Activated CD4-positive, alpha-beta memory T cell treated with anti-CD3 and anti-CD28 coated beads for 36 hours (primary cell): ENCODE data around the gene MYO16. TPM values are rescaled to one million over a fixed set of nuclear protein-coding genes. Genes with fewer than 3 reads are reported as not detected.
"Not testable (repeated sequence)": the region's sequence is repeated elsewhere in the genome, so short reads cannot be mapped to it uniquely, and the experiment has no call there.

Experiments used
- CTCF ChIA-PET: fragments of 350-600 bp; sonication (Branson Sonifier 250); formaldehyde crosslinking; loops from one replicate; lab custom pipeline; 2021; ENCODE audit warnings: antibody characterized with exemption, inconsistent platforms; lab: Charles Lee
- POLR2A ChIA-PET: fragments of 350-600 bp; sonication (Branson Sonifier 250); formaldehyde crosslinking; loops from one replicate; lab custom pipeline; 2021; ENCODE audit warnings: antibody characterized with exemption; lab: Charles Lee
- DNase-seq: peaks from one replicate; pipeline ENCODE4 v3.0.0-alpha.2; 2020
- H3K27ac Mint-ChIP-seq: one replicate; pipeline ENCODE4 v1.8.0; 2021; ENCODE audit warnings: mixed read lengths
- H3K27me3 Mint-ChIP-seq: one replicate; pipeline ENCODE4 v1.8.0; 2021; ENCODE audit warnings: mixed read lengths
- H3K36me3 Mint-ChIP-seq: one replicate; pipeline ENCODE4 v1.8.0; 2021; ENCODE audit warnings: mixed read lengths
- H3K4me1 Mint-ChIP-seq: one replicate; pipeline ENCODE4 v1.8.0; 2021; ENCODE audit warnings: low read depth, mixed read lengths
- H3K4me3 Mint-ChIP-seq: one replicate; pipeline ENCODE4 v1.8.0; 2021; ENCODE audit warnings: mild to moderate bottlenecking, mixed read lengths
- H3K9me3 Mint-ChIP-seq: one replicate; pipeline ENCODE4 v1.8.0; 2021; ENCODE audit warnings: mixed read lengths
- intact Hi-C: fragments of 100-400 bp; cut with micrococcal nuclease; formaldehyde crosslinking; loops from one replicate; pipeline ENCODE4 v1.15.1; 2023
- total RNA-seq, 2 experiments: library from RNA; stranded (reverse); gene quantifications; one replicate each; pipeline ENCODE4 v1.2.3, GENCODE V29; 2021

The MYO16 gene
- total RNA-seq, 2 experiments from 2014 or later: 0.07 to 0.10 TPM

- H3K4me1 Mint-ChIP-seq: no peaks in the 10 kb centered on the region
- H3K36me3 Mint-ChIP-seq: peaks cover 3% of the 10 kb centered on the region
- DNase-seq: no peak
- ChIA-PET CTCF (no interaction called here), POLR2A (interaction anchor here (0.7 kb wide), 1 partner anchor 396 kb away, joined by 5 read pairs; no protein-coding TSS in a partner anchor)
- H3K27me3 Mint-ChIP-seq: no peaks in the 10 kb centered on the region
- peaks cover 11% of the 10 kb centered on the region for H3K9me3 Mint-ChIP-seq
- intact Hi-C loops: no loop called here
- H3K27ac Mint-ChIP-seq: no peak overlapping the region
- H3K4me3 Mint-ChIP-seq: no peak overlapping the region
Observed at GRCh38 chr13:109088624-109088917, 459.2 kb downstream of the MYO16 start.

GRCh38 chr13:109090796-109091195, 461.4 kb downstream of the MYO16 start:
- no peak overlapping the region for H3K4me3 Mint-ChIP-seq
- CTCF ChIA-PET: no interaction called here

DNA sequence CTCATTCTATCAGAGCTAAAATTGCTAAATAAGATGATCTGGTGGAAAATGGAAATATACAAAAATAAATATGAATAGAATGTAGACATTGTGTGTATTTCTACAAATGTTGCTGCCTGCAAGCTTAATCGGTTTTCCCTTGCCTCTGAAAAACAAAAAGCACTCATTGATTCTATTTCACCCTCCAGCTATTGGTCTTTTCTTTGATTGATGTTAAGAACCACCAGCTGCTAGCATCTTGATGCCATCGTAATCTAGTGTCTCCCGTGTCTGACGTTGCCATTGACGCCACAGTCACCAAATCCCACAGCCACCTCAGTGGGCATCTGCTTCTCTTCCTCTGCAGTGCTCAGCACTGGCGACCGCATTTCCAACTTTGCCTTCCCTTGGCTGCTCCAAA, 461.8 kb downstream of the MYO16 start:
- H3K9me3 Mint-ChIP-seq: peaks cover 11% of the 10 kb centered on the region
- ChIA-PET CTCF (no interaction called here), POLR2A (no interaction called here)
- intact Hi-C loops: no loop called here
- H3K27ac Mint-ChIP-seq: no peak overlapping the region
- no peak overlapping the region for H3K4me3 Mint-ChIP-seq
- H3K4me1 Mint-ChIP-seq: no peaks in the 10 kb centered on the region
- H3K27me3 Mint-ChIP-seq: no peaks in the 10 kb centered on the region
- peaks cover 3% of the 10 kb centered on the region for H3K36me3 Mint-ChIP-seq
- no peak for DNase-seq

More at GRCh38 chr13:109090796-109091195, 461.4 kb downstream of the MYO16 start:
- Mint-ChIP-seq H3K9me3 (peaks cover 11% of the 10 kb centered on the region), H3K4me1 (no peaks in the 10 kb centered on the region), H3K27ac (no peak overlapping the region), H3K27me3 (no peaks in the 10 kb centered on the region), H3K36me3 (peaks cover 3% of the 10 kb centered on the region)
- intact Hi-C loops: no loop called here
- POLR2A ChIA-PET: no interaction called here
- DNase-seq: no peak

DNA sequence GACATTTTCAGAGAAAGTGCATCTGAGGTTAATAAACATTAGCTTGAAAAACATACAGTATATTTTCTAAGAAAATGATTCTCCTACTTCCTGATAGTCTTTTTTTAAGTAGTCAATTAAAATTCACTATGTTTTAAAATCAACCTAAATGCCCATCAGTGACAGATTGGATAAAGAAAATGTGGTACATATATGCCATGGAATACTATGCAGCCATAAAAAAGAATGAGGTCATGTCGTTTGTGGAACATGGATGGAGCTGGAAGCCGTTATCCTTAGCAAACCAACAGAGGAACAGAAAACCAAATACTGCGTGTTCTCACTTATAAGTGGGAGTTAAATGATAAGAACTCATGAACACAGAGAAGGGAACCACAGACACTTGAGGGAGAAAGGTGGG, 462.8 kb downstream of the MYO16 start:
- H3K27ac Mint-ChIP-seq, H3K27me3 Mint-ChIP-seq, H3K4me1 Mint-ChIP-seq, POLR2A ChIA-PET, CTCF ChIA-PET, intact Hi-C loops, H3K36me3 Mint-ChIP-seq, H3K4me3 Mint-ChIP-seq, DNase-seq: not testable (repeated sequence)
- peaks cover 11% of the 10 kb centered on the region for H3K9me3 Mint-ChIP-seq

- H3K27ac Mint-ChIP-seq: no peak overlapping the region
- H3K36me3 Mint-ChIP-seq: peaks cover 3% of the 10 kb centered on the region
- ChIA-PET POLR2A (no interaction called here), CTCF (no interaction called here)
- no peak overlapping the region for H3K4me3 Mint-ChIP-seq
- intact Hi-C loops: no loop called here
- H3K4me1 Mint-ChIP-seq: no peaks in the 10 kb centered on the region
- no peak for DNase-seq
- peaks cover 11% of the 10 kb centered on the region for H3K9me3 Mint-ChIP-seq
- H3K27me3 Mint-ChIP-seq: no peaks in the 10 kb centered on the region
Observed at GRCh38 chr13:109093998-109094397, 464.6 kb downstream of the MYO16 start.

GRCh38 chr13:109095126-109095525, 465.7 kb downstream of the MYO16 start:
- DNase-seq: no peak

DNA sequence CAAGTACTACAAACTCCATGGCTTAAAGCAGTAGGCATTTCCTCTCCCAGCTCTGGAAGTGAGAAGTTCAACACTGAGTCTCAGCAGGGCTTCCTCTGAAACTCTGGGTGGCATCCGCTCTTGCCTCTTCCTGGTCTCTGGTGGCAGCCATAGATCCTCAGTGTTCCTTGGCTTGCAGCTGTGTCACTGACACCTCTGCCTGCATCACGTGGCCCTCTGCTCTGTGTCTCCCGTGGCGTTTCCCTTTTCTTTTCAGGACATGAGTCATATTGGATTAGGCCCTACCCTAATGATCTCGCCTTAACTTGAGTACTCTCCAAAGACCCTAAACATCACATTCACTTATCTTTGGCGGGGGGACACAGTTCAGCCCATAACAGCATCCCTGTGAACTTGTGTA, 466.7 kb downstream of the MYO16 start:
- peaks cover 6% of the 10 kb centered on the region for H3K36me3 Mint-ChIP-seq
- ChIA-PET CTCF (no interaction called here), POLR2A (no interaction called here)
- H3K9me3 Mint-ChIP-seq: peaks cover 11% of the 10 kb centered on the region
- H3K4me1 Mint-ChIP-seq: peaks cover 2% of the 10 kb centered on the region
- DNase-seq: no peak
- H3K27ac Mint-ChIP-seq: no peak overlapping the region
- no peak overlapping the region for H3K4me3 Mint-ChIP-seq
- intact Hi-C loops: no loop called here
- H3K27me3 Mint-ChIP-seq: no peaks in the 10 kb centered on the region

More at GRCh38 chr13:109095126-109095525, 465.7 kb downstream of the MYO16 start:
- H3K27me3 Mint-ChIP-seq: no peaks in the 10 kb centered on the region
- ChIA-PET CTCF (no interaction called here), POLR2A (no interaction called here)
- no peak overlapping the region for H3K4me3 Mint-ChIP-seq
- intact Hi-C loops: no loop called here
- no peak overlapping the region for H3K27ac Mint-ChIP-seq
- H3K9me3 Mint-ChIP-seq: peaks cover 11% of the 10 kb centered on the region
- H3K4me1 Mint-ChIP-seq: no peaks in the 10 kb centered on the region
- H3K36me3 Mint-ChIP-seq: peaks cover 3% of the 10 kb centered on the region

GRCh38 chr13:109100705-109101304, 471.4 kb downstream of the MYO16 start:
- ChIA-PET POLR2A (no interaction called here), CTCF (no interaction called here)

GRCh38 chr13:109101550-109102144, 472.2 kb downstream of the MYO16 start:
- peaks cover 3% of the 10 kb centered on the region for H3K36me3 Mint-ChIP-seq
- POLR2A ChIA-PET: no interaction called here
- H3K4me3 Mint-ChIP-seq: no peak overlapping the region
- DNase-seq: no peak
- no peaks in the 10 kb centered on the region for H3K27me3 Mint-ChIP-seq
- H3K27ac Mint-ChIP-seq: no peak overlapping the region
- intact Hi-C loops: no loop called here
- H3K4me1 Mint-ChIP-seq: peaks cover 6% of the 10 kb centered on the region
- H3K9me3 Mint-ChIP-seq: no peaks in the 10 kb centered on the region
- CTCF ChIA-PET: no interaction called here

More at GRCh38 chr13:109100705-109101304, 471.4 kb downstream of the MYO16 start:
- no peak overlapping the region for H3K27ac Mint-ChIP-seq
- DNase-seq: no peak
- H3K36me3 Mint-ChIP-seq: peaks cover 3% of the 10 kb centered on the region
- H3K27me3 Mint-ChIP-seq: no peaks in the 10 kb centered on the region
- H3K4me1 Mint-ChIP-seq: peaks cover 6% of the 10 kb centered on the region
- H3K9me3 Mint-ChIP-seq: no peaks in the 10 kb centered on the region
- no peak overlapping the region for H3K4me3 Mint-ChIP-seq
- intact Hi-C loops: no loop called here

DNA sequence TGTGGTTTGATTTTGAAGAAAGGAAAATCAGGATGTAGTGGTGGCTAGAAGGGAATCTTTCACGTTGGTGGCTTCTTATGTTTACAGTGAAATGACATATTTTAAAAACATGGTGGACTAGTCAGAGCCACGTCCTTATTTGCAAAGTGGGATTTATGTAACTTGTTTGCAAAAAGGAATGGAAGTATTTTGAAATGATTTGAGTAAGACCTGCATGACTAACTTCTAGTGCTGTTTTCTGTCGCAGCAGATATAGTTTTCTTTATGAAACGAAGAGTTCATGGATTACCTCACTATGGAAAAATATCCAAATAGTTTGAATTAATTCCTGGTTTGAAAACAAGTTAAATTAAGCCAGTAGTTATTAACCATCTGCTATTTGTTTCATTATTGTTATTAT, 476.5 kb downstream of the MYO16 start:
- CTCF ChIA-PET: no interaction called here
- no peak overlapping the region for H3K27ac Mint-ChIP-seq
- no peak for DNase-seq
- H3K4me3 Mint-ChIP-seq: no peak overlapping the region
- peaks cover 2% of the 10 kb centered on the region for H3K36me3 Mint-ChIP-seq
- intact Hi-C loops: no loop called here
- peaks cover 6% of the 10 kb centered on the region for H3K4me1 Mint-ChIP-seq
- no peaks in the 10 kb centered on the region for H3K27me3 Mint-ChIP-seq
- POLR2A ChIA-PET: no interaction called here
- H3K9me3 Mint-ChIP-seq: no peaks in the 10 kb centered on the region

DNA sequence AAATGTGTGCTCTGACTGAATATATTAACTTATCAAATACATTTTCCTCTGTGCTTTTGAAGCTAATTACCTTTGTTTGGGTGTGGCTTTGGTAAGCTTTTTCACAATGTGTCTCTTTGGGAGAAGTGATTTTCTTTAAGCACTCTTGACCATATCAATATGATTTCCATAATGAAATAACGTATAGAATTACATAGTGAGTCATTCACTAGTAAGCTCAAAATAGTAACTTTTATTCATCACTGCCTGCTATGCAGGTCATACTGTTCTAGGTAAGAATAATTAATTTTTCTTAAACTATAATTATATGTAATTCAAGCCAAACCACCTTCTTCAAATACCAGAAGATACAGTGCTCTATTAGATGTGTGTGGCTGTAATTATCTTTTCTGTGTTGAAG, 480.7 kb downstream of the MYO16 start:
- CTCF ChIA-PET: no interaction called here

GRCh38 chr13:109111141-109111540, 481.7 kb downstream of the MYO16 start:
- H3K4me3 Mint-ChIP-seq: no peak overlapping the region
- intact Hi-C loops: no loop called here

More for the DNA sequence above, 480.7 kb downstream of the MYO16 start:
- no peak overlapping the region for H3K4me3 Mint-ChIP-seq
- intact Hi-C loops: no loop called here
- H3K4me1 Mint-ChIP-seq: peaks cover 13% of the 10 kb centered on the region
- H3K27me3 Mint-ChIP-seq: no peaks in the 10 kb centered on the region
- no peaks in the 10 kb centered on the region for H3K36me3 Mint-ChIP-seq
- no peak overlapping the region for H3K27ac Mint-ChIP-seq
- no peak for DNase-seq
- POLR2A ChIA-PET: no interaction called here
- no peaks in the 10 kb centered on the region for H3K9me3 Mint-ChIP-seq

GRCh38 chr13:109113427-109113826, 484.0 kb downstream of the MYO16 start:
- intact Hi-C loops: no loop called here
- Mint-ChIP-seq H3K27ac (no peak overlapping the region), H3K36me3 (no peaks in the 10 kb centered on the region), H3K27me3 (no peaks in the 10 kb centered on the region), H3K9me3 (no peaks in the 10 kb centered on the region), H3K4me1 (peaks cover 13% of the 10 kb centered on the region), H3K4me3 (no peak overlapping the region)
- no peak for DNase-seq
- CTCF ChIA-PET: no interaction called here
- POLR2A ChIA-PET: no interaction called here

More at GRCh38 chr13:109111141-109111540, 481.7 kb downstream of the MYO16 start:
- Mint-ChIP-seq H3K36me3 (no peaks in the 10 kb centered on the region), H3K27me3 (no peaks in the 10 kb centered on the region), H3K27ac (no peak overlapping the region), H3K9me3 (no peaks in the 10 kb centered on the region), H3K4me1 (peaks cover 13% of the 10 kb centered on the region)
- ChIA-PET CTCF (no interaction called here), POLR2A (no interaction called here)
- no peak for DNase-seq
